HG03196 (cell line): Measurements from ENCODE around the gene CYB5D1.
A peak's percentile ranks its signal among the peaks of the same experiment; 100 is the strongest.

Experiments used
- ATAC-seq: cut with Tn5 transposase; IDR thresholded peaks from one replicate; pipeline ENCODE4 v1.9.1; 2021; ENCODE audit not compliant: unreplicated experiment

Gene CYB5D1

GRCh38 chr17:7833795-7834541 is 23.8 kb upstream of the CYB5D1 start, which contains the start of gene KDM6B:
TSS of gene KDM6B (plus strand) at chr17:7834217. CDS start at chr17:7845555, 11,338 bp downstream.
- peak; percentile 33 for ATAC-seq

GRCh38 chr17:7834542-7834956 is 23.3 kb upstream of the CYB5D1 start:
- no peak for ATAC-seq

GRCh38 chr17:7834957-7835813 is 22.6 kb upstream of the CYB5D1 start:
- peak; percentile 43 for ATAC-seq

GRCh38 chr17:7835814-7836595 is 21.8 kb upstream of the CYB5D1 start:
- peak; percentile 20 for ATAC-seq

- peak; percentile 18 for ATAC-seq
Observed at GRCh38 chr17:7836596-7837407, 21.0 kb upstream of the CYB5D1 start.

- ATAC-seq: no peak
Observed at GRCh38 chr17:7837408-7838088, 20.3 kb upstream of the CYB5D1 start.

- ATAC-seq: no peak
Observed at GRCh38 chr17:7838090-7839075, 19.4 kb upstream of the CYB5D1 start.

GRCh38 chr17:7839190-7839875 is 18.5 kb upstream of the CYB5D1 start:
- ATAC-seq: no peak

GRCh38 chr17:7839876-7840261 is 17.9 kb upstream of the CYB5D1 start:
- no peak for ATAC-seq

GRCh38 chr17:7840441-7840840 is 17.4 kb upstream of the CYB5D1 start:
- no peak for ATAC-seq

GRCh38 chr17:7840875-7841274 is 16.9 kb upstream of the CYB5D1 start:
- no peak for ATAC-seq

GRCh38 chr17:7841396-7841914 is 16.3 kb upstream of the CYB5D1 start:
- peak; percentile 19 for ATAC-seq

- ATAC-seq: peak; percentile 20
Observed at GRCh38 chr17:7841915-7842379, 15.9 kb upstream of the CYB5D1 start.

- ATAC-seq: peak; percentile 28
Observed at GRCh38 chr17:7842380-7843256, 15.2 kb upstream of the CYB5D1 start.

- no peak for ATAC-seq
Observed at GRCh38 chr17:7843257-7843535, 14.6 kb upstream of the CYB5D1 start.

- peak; percentile 24 for ATAC-seq
Observed at GRCh38 chr17:7843536-7844291, 14.1 kb upstream of the CYB5D1 start.
